K562 (cell line): Measurements from ENCODE around the gene PSMA7. TPM values are rescaled to one million over a fixed set of nuclear protein-coding genes. Genes with fewer than 3 reads are reported as not detected.

Experiments used
- ATAC-seq: fragments of 200-7000 bp; cut with Tn5 transposase; 3 replicates; pipeline ENCODE4 v1.9.1; 2020; ENCODE audit warnings: moderate library complexity
- BruUV-seq: library from RNA; stranded (reverse); fragments of 400-500 nt; replicated peaks from 2 replicates; lab custom pipeline; 2021; lab: Mats Ljungman, UMichigan
- CTCF ChIA-PET: fragments of 300-600 bp; formaldehyde crosslinking; extraction: SDS; loops from one replicate; lab custom pipeline; 2021; ENCODE audit warnings: low intra/inter-chr PET ratio; lab: Yijun Ruan, JAX
- POLR2A ChIA-PET: fragments of 300-600, 350-650 bp; sonication (Branson Sonifier 250); formaldehyde crosslinking; extraction: SDS; loops from one replicate; lab custom pipeline; 2021; ENCODE audit warnings: antibody characterized with exemption, inconsistent platforms; lab: Yijun Ruan, JAX
- DNase-seq, 4 experiments: peaks; one replicate each; pipeline versions ENCODE4 v3.0.0 to v3.0.0-alpha.2; 2011 to 2018; ENCODE audit warnings: low spot score in 3 of 4, mixed read lengths in 3 of 4; ENCODE audit errors: extremely low read depth in 1 of 4
- FAIRE-seq: peaks from 2 replicates; lab custom pipeline; 2011; peaks lifted over from hg19 to GRCh38; lab: Jason Lieb, UNC
- H2AFZ ChIP-seq: 2 replicates; pipeline ENCODE4 v1.6.0; 2011; ENCODE audit warnings: low read depth, low read length, control low read depth, inconsistent platforms
- H3K27ac ChIP-seq: fragments of 200-600 bp; 3 replicates; pipeline ENCODE4 v1.8.0; 2011; ENCODE audit warnings: low read depth, mild to moderate bottlenecking, control low read depth, inconsistent platforms, low read length, moderate library complexity, mixed read lengths; ENCODE audit errors: extremely low read depth
- H3K27me3 ChIP-seq, 2 experiments: fragments of 300-600 bp in 1 of 2; 2 replicates in 1 of 2; 3 replicates in 1 of 2; pipeline versions ENCODE4 v1.6.0 to v1.8.0; 2011; ENCODE audit warnings: inconsistent platforms in 2 of 2, low read length in 2 of 2, mild to moderate bottlenecking in 1 of 2, mixed read lengths in 1 of 2, moderate library complexity in 1 of 2; ENCODE audit not compliant: control insufficient read depth in 2 of 2, insufficient read depth in 2 of 2
- H3K36me3 ChIP-seq: fragments of 300-600 bp; 3 replicates; pipeline ENCODE4 v1.8.0; 2011; ENCODE audit warnings: mild to moderate bottlenecking, low read length, inconsistent platforms; ENCODE audit not compliant: control insufficient read depth, insufficient read depth
- H3K4me1 ChIP-seq, 2 experiments: fragments of 200-600 bp in 1 of 2; replicated peaks in 1 of 2; 2 replicates in 1 of 2; 3 replicates in 1 of 2; pipeline versions ENCODE4 v1.5.1 to v1.8.0; 2011; ENCODE audit warnings: inconsistent platforms in 2 of 2, low read length in 2 of 2, mild to moderate bottlenecking in 1 of 2, mixed read lengths in 1 of 2, moderate library complexity in 1 of 2; ENCODE audit not compliant: control insufficient read depth in 2 of 2, insufficient read depth in 2 of 2
- H3K4me2 ChIP-seq: 2 replicates; pipeline ENCODE4 v1.6.1; 2011; ENCODE audit warnings: low read length, control low read depth, inconsistent platforms, mixed read lengths; ENCODE audit not compliant: insufficient read depth
- H3K4me3 ChIP-seq: fragments of 200-600 bp; sonication (generic), shearing (Covaris generic); 2 replicates; pipeline ENCODE4 v1.5.1; 2016; ENCODE audit warnings: control low read depth, inconsistent platforms
- H3K79me2 ChIP-seq: fragments of 200-600 bp; 3 replicates; pipeline ENCODE4 v1.8.0; 2011; ENCODE audit warnings: low read length, inconsistent platforms; ENCODE audit not compliant: control insufficient read depth, insufficient read depth
- H3K9ac ChIP-seq, 2 experiments: 2 replicates each; pipeline versions ENCODE4 v1.6.0 to v1.6.1; 2011; ENCODE audit warnings: low read depth in 2 of 2, low read length in 2 of 2, control low read depth in 1 of 2, inconsistent platforms in 1 of 2, mild to moderate bottlenecking in 1 of 2, mixed read lengths in 1 of 2; ENCODE audit not compliant: insufficient read depth in 1 of 2
- H3K9me1 ChIP-seq: one replicate; pipeline ENCODE4 v1.6.0; 2011; ENCODE audit warnings: inconsistent platforms, mild to moderate bottlenecking, low read length, moderate library complexity; ENCODE audit not compliant: control insufficient read depth, insufficient read depth
- H3K9me3 ChIP-seq: replicated peaks from 2 replicates; pipeline ENCODE4 v1.5.1; 2011; ENCODE audit warnings: low read depth, low read length, inconsistent platforms; ENCODE audit not compliant: control insufficient read depth, insufficient read depth
- H4K20me1 ChIP-seq: replicated peaks from 2 replicates; pipeline ENCODE4 v1.6.1; 2011; ENCODE audit warnings: low read length, inconsistent platforms, mixed read lengths; ENCODE audit not compliant: control insufficient read depth, insufficient read depth
- CHD2 ChIP-seq: IDR thresholded peaks from 2 replicates; pipeline ENCODE4 v1.6.1; 2011; ENCODE audit warnings: low read depth, low read length
- MXI1 ChIP-seq: IDR thresholded peaks from 2 replicates; pipeline ENCODE4 v1.6.1; 2011; ENCODE audit warnings: low read depth, mild to moderate bottlenecking, improper control_type of control experiment, low read length
- RBFOX2 ChIP-seq: fragments of 200-400 bp; formaldehyde crosslinking; IDR thresholded peaks from 2 replicates; pipeline ENCODE4 v1.6.1; 2017; ENCODE audit warnings: low read depth, mild to moderate bottlenecking, low read length, moderate library complexity
- RBM15 ChIP-seq: fragments of 200-400 bp; formaldehyde crosslinking; IDR thresholded peaks from 2 replicates; pipeline ENCODE4 v1.6.1; 2018; ENCODE audit warnings: mild to moderate bottlenecking, low read length, moderate library complexity; ENCODE audit not compliant: insufficient read depth
- SRSF3 ChIP-seq: fragments of 200-400 bp; formaldehyde crosslinking; IDR thresholded peaks from 2 replicates; pipeline ENCODE4 v1.6.1; 2016; ENCODE audit warnings: mild to moderate bottlenecking, low read length, moderate library complexity; ENCODE audit not compliant: insufficient read depth
- TBL1XR1 ChIP-seq, 2 experiments: IDR thresholded peaks; 2 replicates each; pipeline ENCODE4 v1.6.1; 2012; ENCODE audit warnings: improper control_type of control experiment in 2 of 2, low read length in 2 of 2, mild to moderate bottlenecking in 1 of 2
- TRIM24 ChIP-seq, 2 experiments: fragments of 450-650 bp; IDR thresholded peaks; 2 replicates each; pipeline ENCODE4 v1.6.1; 2016
- ZNF707 ChIP-seq: fragments of 250-450 bp; sonication (Bioruptor Pico); conservative IDR thresholded peaks from 2 replicates; pipeline ENCODE4 v1.8.0; 2022; ENCODE audit warnings: inconsistent platforms, mild to moderate bottlenecking, moderate library complexity
- ZNF780A ChIP-seq: fragments of 250-450 bp; sonication (Bioruptor Pico); IDR thresholded peaks from 2 replicates; pipeline ENCODE4 v1.5.0; 2021; ENCODE audit warnings: mild to moderate bottlenecking
- WGBS: fragments of 100-300 bp; shearing (Covaris generic); methylation state at CpG from one replicate; pipeline ENCODE4 v1.1.6; 2016; ENCODE audit warnings: low coverage, mixed read lengths; ENCODE audit not compliant: insufficient coverage; ENCODE audit errors: missing lambda C conversion rate; 5-methylcytosine and 5-hydroxymethylcytosine counted together
- in situ Hi-C: fragments of 300-500 bp; cut with MboI; formaldehyde crosslinking; loops from 4 replicates; pipeline ENCODE4 v1.15.0; 2018; ENCODE audit warnings: inconsistent platforms, mixed read lengths
- intact Hi-C: fragments of 100-400 bp; cut with micrococcal nuclease; formaldehyde crosslinking; loops from 2 replicates; pipeline ENCODE4 v1.14.2; 2022
- polyA plus RNA-seq, 8 experiments: library from polyadenylated mRNA; depleted of rRNA in 4 of 8; stranded (reverse) in 5 of 8; unstranded in 3 of 8; fragments of >200 nt; fragmentation: Nextera tagmentation in 2 of 8; fragmentation: Illumina TruSeq in 1 of 8; extraction: Ambion mirVana in 2 of 8; extraction: Trizol in 1 of 8; gene quantifications; 2 replicates each; pipeline versions ENCODE4 v1.2.1 to v1.2.3, GENCODE V29; 2011 to 2014; ENCODE audit warnings: inconsistent platforms in 1 of 8, missing spikeins in 1 of 8
- total RNA-seq, 7 experiments: library from RNA; depleted of rRNA in 6 of 7; stranded (reverse); fragments of >200 nt in 6 of 7; fragmentation: Illumina TruSeq in 2 of 7; extraction: Trizol in 2 of 7; gene quantifications; 2 replicates each; pipeline versions ENCODE4 v1.2.1 to v1.2.3, GENCODE V29; 2011 to 2021; ENCODE audit warnings: low replicate concordance in 1 of 7
- TF ChIP-seq, protein P1 (sequence below): fragments of 450-650 bp; conservative IDR thresholded peaks from 2 replicates; pipeline ENCODE4 v1.6.1; 2016; ENCODE audit warnings: missing genetic modification characterization, low read depth, mild to moderate bottlenecking, control low read depth, missing compliant biosample characterization
- TF ChIP-seq, protein P2 (sequence below): fragments of 250-450 bp; sonication (Bioruptor Pico); IDR thresholded peaks from 2 replicates; pipeline ENCODE4 v1.5.0; 2021; ENCODE audit warnings: mild to moderate bottlenecking, moderate library complexity
- TF ChIP-seq, protein P3 (sequence below): fragments of 450-650 bp; IDR thresholded peaks from 2 replicates; pipeline ENCODE4 v1.6.1; 2016

Gene PSMA7
- total and polyA plus RNA-seq, 9 of the 15 experiments (the other 6 are each of a cell fraction or from before 2014, with no cell fraction given) = 257 to 510 (median 393) TPM

DNA sequence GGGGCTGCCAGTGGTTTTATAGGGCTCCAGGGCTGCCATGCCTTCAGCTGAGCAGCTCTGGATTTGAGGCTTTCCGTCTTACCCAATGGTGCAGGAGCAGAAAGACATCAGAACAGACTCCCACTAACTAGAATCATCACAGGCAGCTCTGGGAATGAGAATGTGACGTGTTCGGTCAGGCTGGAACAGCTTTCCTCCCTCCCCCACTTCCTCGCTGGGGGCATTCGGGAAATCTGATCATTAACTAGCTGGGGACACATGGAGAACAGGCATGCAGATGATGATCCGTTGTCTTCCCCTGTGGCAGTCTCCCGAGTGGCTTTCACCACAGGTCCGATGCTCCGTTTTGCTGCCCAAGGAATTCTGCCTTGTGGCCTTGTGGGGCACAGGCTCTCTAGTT, 34.1 kb upstream of the PSMA7 start:
- H2AFZ ChIP-seq = no peak overlapping the region
- peaks cover 7% of the 10 kb centered on the region for H3K79me2 ChIP-seq
- no peak for ATAC-seq
- H3K9me3 ChIP-seq = no peaks in the 10 kb centered on the region
- intact Hi-C loops = no loop called here
- in situ Hi-C loops = no loop called here
- H3K4me1 ChIP-seq = peaks cover under 1 to 5% of the 10 kb centered on the region in 2 experiments; a peak in 4 of 5 replicates
- H3K9me1 ChIP-seq = no peaks in the 10 kb centered on the region
- peaks cover 70% of the 10 kb centered on the region; the same call in 2 of the 3 replicates for H3K36me3 ChIP-seq
- TF ChIP-seq, protein P1, sequence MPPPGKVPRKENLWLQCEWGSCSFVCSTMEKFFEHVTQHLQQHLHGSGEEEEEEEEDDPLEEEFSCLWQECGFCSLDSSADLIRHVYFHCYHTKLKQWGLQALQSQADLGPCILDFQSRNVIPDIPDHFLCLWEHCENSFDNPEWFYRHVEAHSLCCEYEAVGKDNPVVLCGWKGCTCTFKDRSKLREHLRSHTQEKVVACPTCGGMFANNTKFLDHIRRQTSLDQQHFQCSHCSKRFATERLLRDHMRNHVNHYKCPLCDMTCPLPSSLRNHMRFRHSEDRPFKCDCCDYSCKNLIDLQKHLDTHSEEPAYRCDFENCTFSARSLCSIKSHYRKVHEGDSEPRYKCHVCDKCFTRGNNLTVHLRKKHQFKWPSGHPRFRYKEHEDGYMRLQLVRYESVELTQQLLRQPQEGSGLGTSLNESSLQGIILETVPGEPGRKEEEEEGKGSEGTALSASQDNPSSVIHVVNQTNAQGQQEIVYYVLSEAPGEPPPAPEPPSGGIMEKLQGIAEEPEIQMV (tag) = no peak
- TF ChIP-seq RBFOX2 (no peak), TRIM24 (IDR thresholded peaks at IDR 0.05) (no peak), ZNF707 (no peak), TBL1XR1 (IDR thresholded peaks at IDR 0.05; ENCODE audit: low read length in 2 of 2) (no peak), SRSF3 (no peak), ZNF780A (no peak), MXI1 (no peak), CHD2 (no peak), RBM15 (no peak)
- TF ChIP-seq, protein P2, sequence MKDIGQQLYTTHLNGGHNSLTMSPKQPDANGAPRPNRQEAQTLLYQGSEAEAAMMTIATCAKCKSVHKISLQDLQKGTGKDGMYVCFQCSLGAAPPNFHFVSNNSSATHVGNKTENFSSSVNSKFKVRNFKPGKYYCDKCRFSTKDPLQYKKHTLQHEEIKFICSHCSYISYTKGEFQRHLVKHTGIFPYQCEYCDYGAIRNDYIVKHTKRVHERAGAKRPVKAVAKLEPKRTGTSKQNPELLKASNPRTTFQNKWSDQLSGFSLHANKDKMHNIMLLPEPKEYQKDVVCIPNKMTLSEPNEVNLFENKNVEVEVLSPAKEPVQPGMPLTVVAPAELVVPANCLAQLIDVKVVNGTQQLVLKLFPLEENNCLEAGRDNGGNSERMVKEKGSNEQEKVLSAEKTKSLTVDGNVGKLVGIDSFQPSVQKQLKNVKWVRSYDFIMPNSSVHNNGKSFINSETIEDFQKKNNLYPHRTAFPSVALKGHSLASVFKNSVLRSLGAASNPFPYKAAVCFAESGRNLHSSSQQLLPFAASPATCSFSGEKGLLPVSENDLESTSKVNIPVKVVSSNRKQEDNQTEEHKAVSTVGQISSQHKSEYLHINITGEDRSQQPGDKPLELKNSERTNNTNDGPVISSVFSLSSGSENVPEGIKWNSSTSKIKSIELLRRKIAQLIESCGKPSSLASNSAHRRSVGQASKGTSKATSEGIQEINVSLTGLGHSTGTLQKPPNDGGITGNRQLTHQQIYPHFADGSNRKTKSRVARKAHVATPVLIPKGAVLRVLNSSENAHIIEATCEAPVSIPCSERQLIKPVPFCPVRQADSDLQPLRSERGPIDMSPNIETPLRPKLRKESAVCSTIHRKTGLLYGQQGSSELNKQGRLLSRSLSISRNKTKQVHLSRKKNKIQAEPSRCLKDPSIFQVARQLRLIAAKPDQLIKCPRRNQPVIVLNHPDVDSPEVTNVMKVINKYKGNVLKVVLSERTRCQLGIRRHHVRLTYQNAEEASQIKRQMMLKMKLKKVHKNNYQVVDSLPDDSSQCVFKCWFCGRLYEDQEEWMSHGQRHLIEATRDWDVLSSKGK (CRISPR knock-in tag) = no peak
- TF ChIP-seq, protein P3, sequence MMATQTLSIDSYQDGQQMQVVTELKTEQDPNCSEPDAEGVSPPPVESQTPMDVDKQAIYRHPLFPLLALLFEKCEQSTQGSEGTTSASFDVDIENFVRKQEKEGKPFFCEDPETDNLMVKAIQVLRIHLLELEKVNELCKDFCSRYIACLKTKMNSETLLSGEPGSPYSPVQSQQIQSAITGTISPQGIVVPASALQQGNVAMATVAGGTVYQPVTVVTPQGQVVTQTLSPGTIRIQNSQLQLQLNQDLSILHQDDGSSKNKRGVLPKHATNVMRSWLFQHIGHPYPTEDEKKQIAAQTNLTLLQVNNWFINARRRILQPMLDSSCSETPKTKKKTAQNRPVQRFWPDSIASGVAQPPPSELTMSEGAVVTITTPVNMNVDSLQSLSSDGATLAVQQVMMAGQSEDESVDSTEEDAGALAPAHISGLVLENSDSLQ = no peak
- H4K20me1 ChIP-seq = no peaks in the 10 kb centered on the region
- no peak overlapping the region for H3K4me2 ChIP-seq
- 0 out of 4 replicates have a peak overlapping the region, but pooled peaks of 1 of the 2 experiments have one; percentile 17 for H3K9ac ChIP-seq
- no peak for FAIRE-seq
- H3K4me3 ChIP-seq = no peak overlapping the region
- DNase-seq = no peak
- ChIA-PET CTCF (no interaction called here), POLR2A (interaction anchor here (0.6 kb wide), 1 partner anchor 87 kb away, joined by 3 read pairs; no protein-coding TSS in a partner anchor)
- no peak overlapping the region for H3K27ac ChIP-seq
- no TSS peak for BruUV-seq
- 90% methylated on average over 8 of the region's 9 CpGs for WGBS
- no peaks in the 10 kb centered on the region for H3K27me3 ChIP-seq
